NCI-H524 (cell line): Measurements from ENCODE around the gene SNRNP70.

ENCODE experiments used
- DNase-seq, 2 experiments: peaks; one replicate each; lab custom pipeline; 2025; lab: John Stamatoyannopoulos, UW

Gene SNRNP70

GRCh38 chr19:49101160-49101559 lies 15.9 kb downstream of the SNRNP70 start:
- DNase-seq, result no peak

- DNase-seq, result no peak
These were observed 17.1 kb downstream of the SNRNP70 start for GRCh38 chr19:49102303-49102702.

GRCh38 chr19:49103331-49104085 lies 18.3 kb downstream of the SNRNP70 start:
- DNase-seq, result peak in 1 of 2 experiments; percentile 59

GRCh38 chr19:49104229-49104864 lies 19.1 kb downstream of the SNRNP70 start:
- DNase-seq, result peak; percentile 98 to 99

- peak; percentile 21 to 64 for DNase-seq
These were observed 21.4 kb downstream of the SNRNP70 start for GRCh38 chr19:49106648-49107135.

GRCh38 chr19:49107625-49108459 lies 22.6 kb downstream of the SNRNP70 start:
- no peak for DNase-seq

- no peak for DNase-seq
These were observed 23.8 kb downstream of the SNRNP70 start for GRCh38 chr19:49109051-49109450.

- DNase-seq, result no peak
These were observed 24.4 kb downstream of the SNRNP70 start for GRCh38 chr19:49109569-49110233.

GRCh38 chr19:49110567-49110966 lies 25.3 kb downstream of the SNRNP70 start:
- DNase-seq, result no peak

- no peak for DNase-seq
These were observed 26.2 kb downstream of the SNRNP70 start for GRCh38 chr19:49111218-49111998.

GRCh38 chr19:49113762-49114629 lies 28.7 kb downstream of the SNRNP70 start, which contains the start of gene LIN7B:
TSS of gene LIN7B (plus strand) at chr19:49114370. CDS start at chr19:49114405, 35 bp downstream.
- DNase-seq, result peak; percentile 59 to 88

GRCh38 chr19:49114630-49115363 lies 29.5 kb downstream of the SNRNP70 start:
- peak; percentile 30 to 80 for DNase-seq

- no peak for DNase-seq
These were observed 31.3 kb downstream of the SNRNP70 start for GRCh38 chr19:49116544-49116943.

GRCh38 chr19:49117677-49118564 lies 32.7 kb downstream of the SNRNP70 start:
- no peak for DNase-seq

- peak; percentile 89 to 96 for DNase-seq
These were observed 33.5 kb downstream of the SNRNP70 start, which contains the start of gene C19orf73 for GRCh38 chr19:49118565-49119410. TSS of gene C19orf73 (minus strand) at chr19:49119143. CDS start at chr19:49119022, 121 bp downstream.

- no peak for DNase-seq
These were observed 34.4 kb downstream of the SNRNP70 start, which contains the start of gene PPFIA3 for GRCh38 chr19:49119411-49120324. TSS of gene PPFIA3 (plus strand) at chr19:49119544. CDS start at chr19:49127874, 8,330 bp downstream.
